Endodermal cell (in vitro differentiated cells): ENCODE results near the gene INSL3. TPM values are rescaled to one million over a fixed set of nuclear protein-coding genes. Genes with fewer than 3 reads are reported as not detected.

Experiments
- DNase-seq: peaks from one replicate; pipeline ENCODE4 v3.0.0-alpha.2; 2017
- H3K27ac ChIP-seq: 2 replicates; pipeline ENCODE4 v1.5.1; 2013; ENCODE audit warnings: mild to moderate bottlenecking, low read depth, low read length, moderate library complexity
- H3K27me3 ChIP-seq: 2 replicates; pipeline ENCODE4 v1.6.1; 2013; ENCODE audit warnings: mild to moderate bottlenecking, low read length, moderate library complexity; ENCODE audit not compliant: insufficient read depth, control insufficient read depth, poor library complexity, severe bottlenecking
- H3K36me3 ChIP-seq: 2 replicates; pipeline ENCODE4 v1.7.0; 2013; ENCODE audit warnings: mild to moderate bottlenecking, low read length, moderate library complexity; ENCODE audit not compliant: control insufficient read depth, insufficient read depth
- H3K4me1 ChIP-seq: one replicate; pipeline ENCODE4 v1.7.0; 2013; ENCODE audit warnings: low read length; ENCODE audit not compliant: control insufficient read depth, insufficient read depth
- H3K4me3 ChIP-seq: 2 replicates; pipeline ENCODE4 v1.5.1; 2013; ENCODE audit warnings: mild to moderate bottlenecking, low read length, moderate library complexity
- H3K9ac ChIP-seq: 2 replicates; pipeline ENCODE4 v1.6.1; 2013; ENCODE audit warnings: mild to moderate bottlenecking, low read length, moderate library complexity; ENCODE audit not compliant: poor library complexity, severe bottlenecking; ENCODE audit errors: extremely low read depth
- H3K9me3 ChIP-seq: 2 replicates; pipeline ENCODE4 v1.6.1; 2013; ENCODE audit warnings: mild to moderate bottlenecking, low read length, moderate library complexity; ENCODE audit not compliant: control insufficient read depth
- H3K27ac Mint-ChIP-seq: 2 replicates; pipeline ENCODE4 v1.8.0; 2020; ENCODE audit warnings: mixed read lengths
- H3K27me3 Mint-ChIP-seq: 2 replicates; pipeline ENCODE4 v1.8.0; 2021; ENCODE audit warnings: mild to moderate bottlenecking, mixed read lengths; ENCODE audit not compliant: insufficient read depth
- H3K36me3 Mint-ChIP-seq: 2 replicates; pipeline ENCODE4 v1.8.0; 2020; ENCODE audit warnings: low read depth, mixed read lengths
- H3K4me1 Mint-ChIP-seq: 2 replicates; pipeline ENCODE4 v1.8.0; 2020; ENCODE audit warnings: mixed read lengths
- H3K4me3 Mint-ChIP-seq: 2 replicates; pipeline ENCODE4 v1.8.0; 2020; ENCODE audit warnings: mild to moderate bottlenecking, moderate library complexity, mixed read lengths
- H3K9me3 Mint-ChIP-seq: 2 replicates; pipeline ENCODE4 v1.8.0; 2020; ENCODE audit warnings: mild to moderate bottlenecking, mixed read lengths
- CTCF ChIP-seq: fragments of 200-600 bp; sonication (generic); conservative IDR thresholded peaks from 2 replicates; pipeline ENCODE4 v1.5.0; 2021; ENCODE audit warnings: antibody characterized with exemption, mild to moderate bottlenecking
- WGBS, 2 experiments: methylation state at CpG; one replicate each; pipeline versions ENCODE4 v1.1.5 to v1.1.7; 2013; ENCODE audit warnings: missing lambda C conversion rate in 2 of 2, mixed read lengths in 1 of 2; ENCODE audit not compliant: insufficient coverage in 1 of 2, insufficient read length in 1 of 2; 5-methylcytosine and 5-hydroxymethylcytosine counted together
- long read RNA-seq, 4 experiments: library from polyadenylated mRNA in 2 of 4; library from RNA in 1 of 4; library from capped mRNA in 1 of 4; stranded (forward) in 3 of 4; unstranded in 1 of 4; transcript quantifications; one replicate each; pipeline ENCODE4 v2.0.0, GENCODE V29; 2020 to 2021; ENCODE audit warnings: inconsistent platforms in 1 of 4
- polyA plus RNA-seq, 2 experiments: library from polyadenylated mRNA; stranded (reverse); fragments of 50-300 nt; gene quantifications; one replicate each; pipeline ENCODE4 v1.2.3, GENCODE V29; 2013
- total RNA-seq, 2 donors: library from RNA; stranded (reverse); fragmentation: NEBNext Ultra II Directional in 1 of 2; extraction: Animal tissue kit (Norgen Biotek cat#: 25700) in 1 of 2; gene quantifications; 2 replicates in 1 of 2; 3 replicates in 1 of 2; pipeline ENCODE4 v1.2.1, GENCODE V29; 2021

INSL3 gene
- total RNA-seq = under 1 TPM in 1 of 2 donors, not detected in 1; 0.80 TPM
- not detected for polyA plus RNA-seq (2013, experiment 1 of 2)
- polyA plus RNA-seq (2013, experiment 2 of 2) = not detected
- long read RNA-seq, experiment 1 = 0 reads
- long read RNA-seq, experiment 2 = 0 reads
- long read RNA-seq, experiment 3 = 0 reads
- long read RNA-seq, experiment 4 = 0 reads

GRCh38 chr19:17821190-17821589 lies at the start of gene INSL3:
Gene INSL3, minus strand, starts transcription at chr19:17821519. Its CDS starts 13 bp downstream, at chr19:17821506.
- 94 to 97% methylated on average over 23 to 34 of the region's 34 CpGs for WGBS, 2 experiments
- no peaks in the 10 kb centered on the region for H3K9me3 Mint-ChIP-seq

GRCh38 chr19:17869114-17869608 lies 47.8 kb upstream of the INSL3 start:
- WGBS, 2 experiments = 46 to 56% methylated on average over 8 to 11 of the region's 11 CpGs
- no peak overlapping the region for H3K4me3 ChIP-seq
- no peaks in the 10 kb centered on the region for H3K4me1 ChIP-seq
- Mint-ChIP-seq H3K9me3 (no peaks in the 10 kb centered on the region), H3K4me3 (no peak overlapping the region), H3K27me3 (peaks cover 42% of the 10 kb centered on the region), H3K36me3 (peaks cover 6% of the 10 kb centered on the region), H3K4me1 (no peaks in the 10 kb centered on the region), H3K27ac (no peak overlapping the region)
- no peak overlapping the region for H3K9ac ChIP-seq
- DNase-seq = peak; percentile 82
- no peak for TF ChIP-seq CTCF
- H3K9me3 ChIP-seq = no peaks in the 10 kb centered on the region
- H3K27ac ChIP-seq = no peak overlapping the region
- peaks cover 5% of the 10 kb centered on the region for H3K36me3 ChIP-seq
- H3K27me3 ChIP-seq = peaks cover 7% of the 10 kb centered on the region

More at GRCh38 chr19:17821190-17821589, at the start of gene INSL3:
- H3K4me3 Mint-ChIP-seq = no peak within 1 kb of the TSS
- Histone ChIP-seq H3K27me3 (no peaks in the 10 kb centered on the region), H3K9ac (no peak within 1 kb of the TSS), H3K9me3 (no peaks in the 10 kb centered on the region), H3K4me3 (no peak within 1 kb of the TSS), H3K36me3 (no peaks in the 10 kb centered on the region), H3K27ac (no peak within 1 kb of the TSS), H3K4me1 (no peaks in the 10 kb centered on the region)
- H3K27me3 Mint-ChIP-seq = no peaks in the 10 kb centered on the region
- no peak for TF ChIP-seq CTCF
- no peak for DNase-seq
- H3K36me3 Mint-ChIP-seq = no peaks in the 10 kb centered on the region
- no peaks in the 10 kb centered on the region for H3K4me1 Mint-ChIP-seq
- no peak within 1 kb of the TSS for H3K27ac Mint-ChIP-seq

- Histone ChIP-seq H3K27me3 (peaks cover 7% of the 10 kb centered on the region), H3K9ac (no peak overlapping the region), H3K36me3 (peaks cover 10% of the 10 kb centered on the region), H3K9me3 (no peaks in the 10 kb centered on the region), H3K27ac (no peak overlapping the region), H3K4me1 (no peaks in the 10 kb centered on the region), H3K4me3 (no peak overlapping the region)
- Mint-ChIP-seq H3K36me3 (peaks cover 11% of the 10 kb centered on the region), H3K4me3 (no peak overlapping the region), H3K9me3 (no peaks in the 10 kb centered on the region), H3K27ac (peak overlapping the region; percentile 7), H3K27me3 (peaks cover 39% of the 10 kb centered on the region), H3K4me1 (no peaks in the 10 kb centered on the region)
- no peak for TF ChIP-seq CTCF
- peak; percentile 73 for DNase-seq
- 68 to 75% methylated on average over 4 to 6 of the region's 6 CpGs for WGBS, 2 experiments
These were observed 47.4 kb upstream of the INSL3 start for GRCh38 chr19:17868669-17869068.
